Activated naive CD4-positive, alpha-beta T cell treated with anti-CD3 and anti-CD28 coated beads, Interleukin-2, amount 50 U/mL, for 72 hours (primary cell): ENCODE measurements around the gene RNU6-9. TPM values are rescaled to one million over a fixed set of nuclear protein-coding genes. Genes with fewer than 3 reads are reported as not detected.

Experiments used
- ATAC-seq, 2 donors: fragments of 150-1000 bp; cut with Tn5 transposase; 2 replicates each; pipeline ENCODE4 v1.10.0; 2021; ENCODE audit warnings: mild to moderate bottlenecking in 2 of 2, moderate library complexity in 2 of 2
- DNase-seq, 2 donors: peaks; one replicate each; pipeline ENCODE4 v3.0.0; 2021 to 2022; ENCODE audit warnings: low spot score in 2 of 2
- H3K27ac Mint-ChIP-seq, 2 donors: one replicate each; pipeline ENCODE4 v1.8.0; 2022; ENCODE audit warnings: mild to moderate bottlenecking in 2 of 2, mixed read lengths in 2 of 2
- H3K36me3 Mint-ChIP-seq, 2 donors: one replicate each; pipeline ENCODE4 v1.8.0; 2022; ENCODE audit warnings: mixed read lengths in 2 of 2
- H3K9me3 Mint-ChIP-seq, 2 donors: one replicate each; pipeline ENCODE4 v1.8.0; 2022; ENCODE audit warnings: mixed read lengths in 2 of 2
- total RNA-seq, 2 donors: library from RNA; stranded (reverse); gene quantifications; one replicate each; pipeline ENCODE4 v1.2.3, GENCODE V29; 2022

Gene RNU6-9
- total RNA-seq, 2 donors from 2014 or later, result not detected

- ATAC-seq, result peak; percentile 32 to 75
- peak overlapping the region in 1 of 2 donors; percentile 29 for H3K27ac Mint-ChIP-seq
- H3K9me3 Mint-ChIP-seq, result no peaks in the 10 kb centered on the region
- DNase-seq, result peak in 1 of 2 donors; percentile 35
- no peaks in the 10 kb centered on the region for H3K36me3 Mint-ChIP-seq
These were observed 7.2 kb downstream of the RNU6-9 start for GRCh38 chr19:900302-901111.

GRCh38 chr19:901216-902092, 8.2 kb downstream of the RNU6-9 start:
- ATAC-seq, result no peak
- Mint-ChIP-seq H3K36me3 (no peaks in the 10 kb centered on the region), H3K27ac (peak overlapping the region in 1 of 2 donors; percentile 14), H3K9me3 (no peaks in the 10 kb centered on the region)
- DNase-seq, result no peak

GRCh38 chr19:902093-902370, 8.7 kb downstream of the RNU6-9 start:
- Mint-ChIP-seq H3K27ac (no peak overlapping the region), H3K9me3 (no peaks in the 10 kb centered on the region), H3K36me3 (no peaks in the 10 kb centered on the region)
- ATAC-seq, result no peak
- DNase-seq, result no peak

- Mint-ChIP-seq H3K27ac (peak overlapping the region in 1 of 2 donors; percentile 72), H3K36me3 (no peaks in the 10 kb centered on the region), H3K9me3 (no peaks in the 10 kb centered on the region)
- DNase-seq, result no peak
- no peak for ATAC-seq
These were observed 9.4 kb downstream of the RNU6-9 start for GRCh38 chr19:902446-903226.

GRCh38 chr19:903266-903797, 10.0 kb downstream of the RNU6-9 start:
- peak overlapping the region in 1 of 2 donors; percentile 14 for H3K27ac Mint-ChIP-seq
- no peaks in the 10 kb centered on the region for H3K36me3 Mint-ChIP-seq
- ATAC-seq, result no peak
- DNase-seq, result no peak
- H3K9me3 Mint-ChIP-seq, result no peaks in the 10 kb centered on the region

- Mint-ChIP-seq H3K27ac (peak overlapping the region; percentile 14 to 64), H3K9me3 (no peaks in the 10 kb centered on the region), H3K36me3 (peaks cover 0 to 6% of the 10 kb centered on the region in 2 donors)
- ATAC-seq, result no peak
- no peak for DNase-seq
These were observed 11.3 kb downstream of the RNU6-9 start for GRCh38 chr19:904545-904944.

GRCh38 chr19:906480-906879, 13.2 kb downstream of the RNU6-9 start:
- peak in 1 of 2 donors; percentile 43 for ATAC-seq
- DNase-seq, result no peak
- Mint-ChIP-seq H3K9me3 (no peaks in the 10 kb centered on the region), H3K27ac (peak overlapping the region; percentile 95 to 97), H3K36me3 (peaks cover 0 to 9% of the 10 kb centered on the region in 2 donors)

GRCh38 chr19:907183-907853, 14.0 kb downstream of the RNU6-9 start:
- Mint-ChIP-seq H3K9me3 (no peaks in the 10 kb centered on the region), H3K36me3 (peaks cover 0 to 9% of the 10 kb centered on the region in 2 donors), H3K27ac (peak overlapping the region; percentile 95 to 97)
- DNase-seq (peak in 1 of 2 donors; percentile 68), ATAC-seq (peak in 1 of 2 donors; percentile 47)

- ATAC-seq (no peak), DNase-seq (no peak)
- Mint-ChIP-seq H3K9me3 (no peaks in the 10 kb centered on the region), H3K27ac (peak overlapping the region in 1 of 2 donors; percentile 82), H3K36me3 (peaks cover 0 to 9% of the 10 kb centered on the region in 2 donors)
These were observed 18.1 kb downstream of the RNU6-9 start for GRCh38 chr19:911197-912033.

- Mint-ChIP-seq H3K9me3 (no peaks in the 10 kb centered on the region), H3K36me3 (peaks cover 0 to 9% of the 10 kb centered on the region in 2 donors), H3K27ac (peak overlapping the region in 1 of 2 donors; percentile 87)
- DNase-seq, result no peak
- no peak for ATAC-seq
These were observed 19.1 kb downstream of the RNU6-9 start for GRCh38 chr19:912181-913079.

- peak; percentile 66 to 69 for ATAC-seq
These were observed 19.9 kb downstream of the RNU6-9 start, which contains the start of gene R3HDM4 for GRCh38 chr19:913080-913748. R3HDM4 (minus strand) TSS chr19:913219; CDS start chr19:913157, 62 bp downstream.

GRCh38 chr19:916645-917322, 23.5 kb downstream of the RNU6-9 start:
- DNase-seq (peak in 1 of 2 donors; percentile 52), ATAC-seq (peak in 1 of 2 donors; percentile 2)
- no peaks in the 10 kb centered on the region for H3K9me3 Mint-ChIP-seq
- no peak overlapping the region for H3K27ac Mint-ChIP-seq
- H3K36me3 Mint-ChIP-seq, result peaks cover 0 to 13% of the 10 kb centered on the region in 2 donors

More at GRCh38 chr19:913080-913748, 19.9 kb downstream of the RNU6-9 start, which contains the start of gene R3HDM4:
- H3K9me3 Mint-ChIP-seq, result no peaks in the 10 kb centered on the region
- peak within 1 kb of the TSS; percentile 87 to 90 for H3K27ac Mint-ChIP-seq
- peaks cover 0 to 9% of the 10 kb centered on the region in 2 donors for H3K36me3 Mint-ChIP-seq
- peak; percentile 85 to 86 for DNase-seq
